ENCODE measurements around the gene SLC35D3.
"Not testable (repeated sequence)": the region's sequence is repeated elsewhere in the genome, so short reads cannot be mapped to it uniquely, and the experiment has no call there.

SLC35D3 gene

DNA sequence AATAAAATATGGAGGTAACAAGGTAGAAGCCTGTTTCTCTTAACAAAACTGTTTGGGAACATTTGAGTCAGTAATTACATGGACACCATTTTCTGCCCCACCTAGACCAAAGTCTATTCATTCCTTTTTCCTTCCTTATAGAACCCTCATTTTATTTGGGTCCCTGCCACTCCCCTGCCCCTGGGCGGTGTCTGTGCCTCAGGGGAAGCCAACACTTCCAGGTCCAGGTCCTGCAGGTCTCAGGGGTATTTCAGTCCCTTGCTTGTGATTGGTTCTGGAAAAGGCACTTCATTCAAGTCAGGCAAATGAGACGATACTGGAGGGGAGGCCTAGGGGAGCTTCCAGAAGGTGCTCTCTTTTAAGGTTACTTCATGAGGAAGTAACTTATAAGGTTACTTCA is 42.3 kb downstream of the SLC35D3 start:
- no peak for DNase-seq (ENCODE audit: low read depth, low spot score)

DNA sequence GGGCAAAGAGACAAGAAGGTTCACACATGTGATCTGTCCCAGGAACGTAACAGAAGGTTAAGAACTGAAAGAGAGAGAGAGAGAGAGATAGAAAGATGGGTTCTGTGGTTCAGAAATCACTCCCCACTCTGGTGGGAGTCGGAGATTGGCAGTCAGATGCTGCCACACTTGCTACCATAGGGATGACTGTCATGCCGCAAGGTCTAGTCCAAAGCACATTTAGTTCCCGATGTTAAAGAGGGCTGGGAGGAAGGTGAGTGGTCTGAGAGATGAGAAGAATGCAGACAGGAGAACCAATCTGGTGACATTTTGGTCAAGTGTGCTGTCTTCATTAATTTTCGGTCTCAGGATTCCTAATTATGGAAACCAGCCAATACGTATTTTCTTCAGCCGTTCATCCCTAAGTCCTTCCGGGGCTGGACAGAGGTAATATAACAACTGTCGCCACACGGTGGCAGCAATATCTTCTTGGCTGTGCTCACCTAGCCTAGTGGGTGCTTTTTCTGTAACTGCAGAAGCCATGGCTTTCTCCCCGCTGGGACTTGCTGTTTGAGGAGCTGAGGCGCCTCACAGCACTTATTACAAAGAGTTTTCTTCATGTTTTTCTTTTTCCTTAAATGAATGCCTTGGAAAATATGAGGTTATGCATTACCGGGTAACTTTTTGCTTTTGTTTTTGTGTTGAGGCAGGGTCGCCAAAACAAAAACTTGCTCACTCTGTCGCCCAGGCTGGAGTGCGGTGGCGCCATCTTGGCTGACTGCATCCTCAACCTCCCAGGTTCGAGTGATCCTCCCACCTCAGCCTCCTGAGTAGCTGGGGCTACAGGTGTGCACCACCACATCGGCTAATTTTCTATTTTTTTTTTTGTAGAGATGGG is 46.0 kb downstream of the SLC35D3 start:
- DNase-seq (ENCODE audit: low read depth, low spot score), result no peak

DNA sequence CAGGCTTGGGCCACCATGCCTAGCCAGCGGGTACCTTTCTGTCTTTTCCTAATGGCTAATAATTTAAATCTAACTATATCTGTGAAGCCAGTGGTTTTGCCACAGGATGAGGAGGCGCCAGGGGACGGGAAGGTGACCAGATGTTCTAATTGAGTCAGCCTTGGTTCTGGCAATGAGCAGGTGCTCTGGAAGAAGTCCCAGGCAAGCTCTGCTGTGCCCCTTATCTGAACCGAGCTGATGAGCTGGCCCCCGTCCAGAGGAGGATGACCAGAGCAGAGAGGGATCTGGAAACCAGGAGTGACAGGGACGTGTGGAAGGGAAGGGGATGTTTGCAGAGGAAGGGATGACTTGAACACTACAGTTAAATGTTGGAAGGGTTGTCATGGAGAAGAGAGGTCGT is 46.7 kb downstream of the SLC35D3 start:
- DNase-seq (ENCODE audit: low read depth, low spot score), result no peak

DNA sequence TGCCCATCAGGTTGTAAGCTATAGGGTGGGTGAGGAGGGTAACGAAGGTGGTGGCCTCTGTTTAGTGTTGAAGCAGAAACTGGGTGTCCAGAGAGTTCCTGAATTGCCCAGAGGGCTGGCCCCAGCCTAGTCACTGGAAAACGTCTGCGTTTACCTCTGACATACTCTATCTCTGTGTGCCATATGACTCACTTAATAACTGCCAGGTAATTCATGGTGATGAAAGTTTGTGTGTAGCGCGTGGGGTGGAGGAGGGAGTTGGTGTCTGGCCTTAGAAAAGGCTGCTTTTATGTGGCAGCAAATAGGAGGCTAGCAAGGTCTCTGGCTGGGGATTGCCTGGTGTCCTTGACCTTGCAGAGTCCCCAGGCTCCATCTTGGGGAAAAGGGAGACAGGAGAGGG is 47.3 kb downstream of the SLC35D3 start:
- no peak for DNase-seq (ENCODE audit: low read depth, low spot score)

DNA sequence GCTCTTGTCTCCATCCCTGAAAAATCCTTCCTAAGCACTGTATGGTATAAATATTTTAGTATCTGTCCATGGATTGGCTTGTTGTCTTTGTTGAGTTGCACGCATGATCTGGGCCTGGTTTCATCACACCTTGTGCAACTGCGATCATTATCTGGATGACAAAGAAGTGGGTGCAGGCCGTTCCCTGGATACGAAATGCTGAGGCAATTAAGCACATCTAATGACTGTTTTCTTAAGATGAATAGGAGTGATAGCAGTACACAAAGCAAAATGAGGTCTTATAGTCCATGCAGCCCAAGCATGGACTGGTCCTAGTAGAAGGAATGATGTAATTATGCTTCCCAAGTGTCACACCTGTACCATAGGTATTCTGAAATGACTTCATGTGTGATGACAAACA is 47.8 kb downstream of the SLC35D3 start:
- DNase-seq (ENCODE audit: low read depth, low spot score), result no peak

DNA sequence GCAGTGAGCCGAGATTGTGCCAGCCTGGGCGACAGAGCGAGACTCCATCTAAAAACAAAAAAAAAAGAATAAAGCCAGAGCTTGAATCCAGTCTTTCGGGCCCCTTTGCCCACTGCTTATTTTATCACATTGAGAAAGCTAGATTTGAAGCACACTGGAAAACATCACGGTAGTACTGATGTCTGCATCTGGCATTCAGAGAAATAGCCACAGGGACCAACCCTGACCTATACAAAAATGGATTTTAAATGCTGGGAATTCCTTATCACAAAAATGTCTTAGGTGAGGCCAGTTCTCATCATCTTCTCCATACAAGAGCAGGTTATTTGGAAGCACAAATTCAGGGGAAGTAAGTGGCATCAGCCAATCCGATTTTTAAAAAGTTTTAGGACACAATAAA is 49.5 kb downstream of the SLC35D3 start:
- DNase-seq (ENCODE audit: low read depth, low spot score), result no peak

DNA sequence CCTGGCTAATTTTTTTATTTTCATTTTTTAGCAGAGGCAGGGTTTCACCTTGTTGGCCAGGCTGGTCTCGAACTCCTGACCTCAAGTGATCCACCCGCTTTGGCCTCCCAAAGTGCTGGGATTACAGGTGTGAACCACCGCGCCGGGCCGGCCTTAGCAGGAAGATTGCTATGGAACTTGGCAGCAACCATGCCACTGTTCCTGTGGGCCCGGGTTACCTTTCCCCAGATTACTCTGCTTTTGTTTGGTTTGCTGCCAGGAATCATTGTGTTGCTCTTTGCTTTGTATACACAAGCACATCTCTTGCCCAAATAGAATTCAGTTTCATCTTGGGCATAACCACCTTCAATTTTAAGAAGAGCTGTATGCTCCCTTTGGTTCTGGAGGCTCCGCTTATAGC is 51.7 kb downstream of the SLC35D3 start:
- not testable (repeated sequence) for DNase-seq (ENCODE audit: low read depth, low spot score)

All from iPS DF 19.7 (cell line).